Upper lobe of right lung (tissue), 1 donor: ENCODE data around the gene IL24. TPM values are rescaled to one million over a fixed set of nuclear protein-coding genes. Genes with fewer than 3 reads are reported as not detected.

Experiments
- ATAC-seq: fragments of 200-7000 bp; cut with Tn5 transposase; one replicate; pipeline ENCODE4 v1.9.1; 2020; ENCODE audit warnings: mild to moderate bottlenecking, moderate library complexity
- DNase-seq: peaks from one replicate; pipeline ENCODE4 v3.0.0-alpha.2; 2020
- H3K27ac ChIP-seq: fragments of 200-600 bp; one replicate; pipeline ENCODE4 v1.8.0; 2022
- H3K27me3 ChIP-seq: fragments of 200-600 bp; one replicate; pipeline ENCODE4 v1.8.0; 2022; ENCODE audit warnings: mild to moderate bottlenecking
- H3K36me3 ChIP-seq: fragments of 200-600 bp; one replicate; pipeline ENCODE4 v1.8.0; 2022
- H3K4me1 ChIP-seq: fragments of 200-600 bp; one replicate; pipeline ENCODE4 v1.8.0; 2022
- H3K4me3 ChIP-seq: fragments of 200-600 bp; one replicate; pipeline ENCODE4 v1.8.0; 2022; ENCODE audit warnings: mild to moderate bottlenecking
- H3K9me3 ChIP-seq: fragments of 200-600 bp; one replicate; pipeline ENCODE4 v1.8.0; 2022
- CTCF ChIP-seq: fragments of 200-600 bp; IDR thresholded peaks from one replicate; pipeline ENCODE4 v1.8.0; 2022; ENCODE audit warnings: antibody characterized with exemption
- intact Hi-C: fragments of 100-400 bp; cut with DNase I; formaldehyde crosslinking; loops from one replicate; pipeline ENCODE4 v1.11.0; 2022
- total RNA-seq: library from RNA; stranded (reverse); fragmentation: NEBNext Ultra II Directional; extraction: Animal tissue kit (Norgen Biotek cat#: 25700); gene quantifications from one replicate; pipeline ENCODE4 v1.2.1, GENCODE V29; 2021
- donor health status: DM: no; HTN: yes; CAD: no; lungs with severe emphysema.

Gene IL24
- total RNA-seq, 1 donor from 2014 or later = not detected

- no peak for ATAC-seq
- Histone ChIP-seq H3K9me3 (no peaks in the 10 kb centered on the region), H3K4me3 (no peak overlapping the region), H3K27me3 (no peaks in the 10 kb centered on the region), H3K27ac (no peak overlapping the region), H3K36me3 (no peaks in the 10 kb centered on the region), H3K4me1 (peaks cover 39% of the 10 kb centered on the region)
- intact Hi-C loops = no loop called here
- TF ChIP-seq CTCF = no peak
- DNase-seq = no peak
Measured at GRCh38 chr1:206893380-206893779, 3.9 kb upstream of the IL24 start.

- Histone ChIP-seq H3K36me3 (no peaks in the 10 kb centered on the region), H3K9me3 (no peaks in the 10 kb centered on the region), H3K27me3 (no peaks in the 10 kb centered on the region), H3K27ac (no peak overlapping the region), H3K4me3 (no peak overlapping the region), H3K4me1 (peaks cover 27% of the 10 kb centered on the region)
- DNase-seq (no peak), ATAC-seq (no peak)
- intact Hi-C loops = no loop called here
- TF ChIP-seq CTCF = no peak
Measured at GRCh38 chr1:206895325-206895724, 1.9 kb upstream of the IL24 start.

GRCh38 chr1:206895837-206896242 lies 1.4 kb upstream of the IL24 start:
- DNase-seq (no peak), ATAC-seq (peak; percentile 76)
- Histone ChIP-seq H3K27me3 (no peaks in the 10 kb centered on the region), H3K4me1 (peaks cover 22% of the 10 kb centered on the region), H3K27ac (no peak overlapping the region), H3K9me3 (no peaks in the 10 kb centered on the region), H3K36me3 (no peaks in the 10 kb centered on the region), H3K4me3 (no peak overlapping the region)
- TF ChIP-seq CTCF = no peak
- intact Hi-C loops = no loop called here

- Histone ChIP-seq H3K4me3 (no peak overlapping the region), H3K4me1 (peaks cover 18% of the 10 kb centered on the region), H3K27me3 (no peaks in the 10 kb centered on the region), H3K27ac (peak overlapping the region; percentile 6), H3K9me3 (no peaks in the 10 kb centered on the region), H3K36me3 (no peaks in the 10 kb centered on the region)
- intact Hi-C loops = no loop called here
- ATAC-seq = no peak
- TF ChIP-seq CTCF = no peak
- no peak for DNase-seq
Measured at GRCh38 chr1:206896261-206896660, 982 bp upstream of the IL24 start.

- TF ChIP-seq CTCF = no peak
- H3K27ac ChIP-seq = no peak overlapping the region
- DNase-seq (no peak), ATAC-seq (no peak)
- H3K9me3 ChIP-seq = no peaks in the 10 kb centered on the region
- H3K4me3 ChIP-seq = no peak overlapping the region
- peaks cover 12% of the 10 kb centered on the region for H3K4me1 ChIP-seq
- intact Hi-C loops = no loop called here
- no peaks in the 10 kb centered on the region for H3K27me3 ChIP-seq
- no peaks in the 10 kb centered on the region for H3K36me3 ChIP-seq
Measured at GRCh38 chr1:206898089-206898914, 1.1 kb downstream of the IL24 start.
